Activated CD4-positive, alpha-beta memory T cell treated with anti-CD3 and anti-CD28 coated beads, Interleukin-2, amount 10 ng/mL, durations not matched to agents 7 days and 5 days (primary cell): Measurements from ENCODE around the gene CLDN1. TPM values are rescaled to one million over a fixed set of nuclear protein-coding genes. Genes with fewer than 3 reads are reported as not detected.

Experiments used
- CTCF ChIA-PET: fragments of 350-600 bp; sonication (Branson Sonifier 250); formaldehyde crosslinking; loops from one replicate; lab custom pipeline; 2021; ENCODE audit warnings: antibody characterized with exemption, inconsistent platforms; lab: Charles Lee
- POLR2A ChIA-PET: fragments of 350-600 bp; sonication (Branson Sonifier 250); formaldehyde crosslinking; loops from one replicate; lab custom pipeline; 2021; ENCODE audit warnings: antibody characterized with exemption; lab: Charles Lee
- DNase-seq: peaks from one replicate; pipeline ENCODE4 v3.0.0-alpha.2; 2020
- H3K27ac Mint-ChIP-seq: one replicate; pipeline ENCODE4 v1.8.0; 2021; ENCODE audit warnings: mild to moderate bottlenecking, mixed read lengths
- H3K27me3 Mint-ChIP-seq: one replicate; pipeline ENCODE4 v1.8.0; 2021; ENCODE audit warnings: mixed read lengths
- H3K36me3 Mint-ChIP-seq: one replicate; pipeline ENCODE4 v1.8.0; 2021; ENCODE audit warnings: low read depth, mixed read lengths
- H3K4me1 Mint-ChIP-seq: one replicate; pipeline ENCODE4 v1.8.0; 2021; ENCODE audit warnings: mixed read lengths
- H3K4me3 Mint-ChIP-seq: one replicate; pipeline ENCODE4 v1.8.0; 2021; ENCODE audit warnings: mild to moderate bottlenecking, mixed read lengths
- H3K9me3 Mint-ChIP-seq: one replicate; pipeline ENCODE4 v1.8.0; 2021; ENCODE audit warnings: mixed read lengths
- total RNA-seq, 2 experiments: library from RNA; stranded (reverse); gene quantifications; one replicate each; pipeline ENCODE4 v1.2.3, GENCODE V29; 2021

Gene CLDN1
- total RNA-seq, 2 experiments from 2014 or later = not detected

- POLR2A ChIA-PET = no interaction called here
- Mint-ChIP-seq H3K27me3 (no peaks in the 10 kb centered on the region), H3K27ac (no peak overlapping the region), H3K4me1 (peaks cover 6% of the 10 kb centered on the region), H3K36me3 (no peaks in the 10 kb centered on the region), H3K9me3 (no peaks in the 10 kb centered on the region), H3K4me3 (no peak overlapping the region)
- CTCF ChIA-PET = interaction anchor here (4.1 kb wide), 1 partner anchor 20 kb away, joined by 12 read pairs; the partner anchor contains the start of gene CLDN1
- DNase-seq = no peak
These were observed 19.9 kb downstream of the CLDN1 start for GRCh38 chr3:190302212-190302867.

- Mint-ChIP-seq H3K27ac (no peak overlapping the region), H3K4me1 (peaks cover 6% of the 10 kb centered on the region), H3K9me3 (no peaks in the 10 kb centered on the region), H3K36me3 (no peaks in the 10 kb centered on the region), H3K27me3 (no peaks in the 10 kb centered on the region), H3K4me3 (no peak overlapping the region)
- ChIA-PET POLR2A (no interaction called here), CTCF (interaction anchor here (4.1 kb wide), 1 partner anchor 21 kb away, joined by 12 read pairs; the partner anchor contains the start of gene CLDN1)
- DNase-seq = no peak
These were observed 20.7 kb downstream of the CLDN1 start for GRCh38 chr3:190301591-190301990.

GRCh38 chr3:190299969-190300368, 22.3 kb downstream of the CLDN1 start:
- CTCF ChIA-PET = no interaction called here
- H3K27ac Mint-ChIP-seq = no peak overlapping the region
- H3K4me3 Mint-ChIP-seq = no peak overlapping the region
- H3K36me3 Mint-ChIP-seq = no peaks in the 10 kb centered on the region
- no peaks in the 10 kb centered on the region for H3K9me3 Mint-ChIP-seq
- peaks cover 6% of the 10 kb centered on the region for H3K4me1 Mint-ChIP-seq
- POLR2A ChIA-PET = no interaction called here
- DNase-seq = no peak
- H3K27me3 Mint-ChIP-seq = no peaks in the 10 kb centered on the region

DNA sequence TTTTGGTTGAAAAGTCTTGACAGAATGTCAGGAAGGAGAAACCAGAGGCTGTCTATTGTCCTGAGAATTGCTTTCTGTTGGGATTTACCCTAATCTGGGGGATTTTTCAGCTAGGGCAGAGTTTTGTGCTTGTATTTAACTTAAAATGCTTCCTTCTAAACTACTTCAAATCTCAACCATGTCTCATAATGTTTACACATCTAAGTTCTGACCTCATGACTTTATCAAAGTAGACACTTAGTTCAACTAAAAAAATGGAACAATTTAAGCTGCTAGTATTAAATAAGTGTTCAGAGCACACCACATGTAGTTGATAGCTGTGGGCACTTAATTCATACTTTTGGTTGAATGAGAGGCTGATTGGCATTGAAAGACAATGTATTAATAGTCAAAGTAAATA, 28.2 kb downstream of the CLDN1 start:
- POLR2A ChIA-PET = no interaction called here
- CTCF ChIA-PET = interaction anchor here (1.4 kb wide), 1 partner anchor 28 kb away, joined by 4 read pairs; the partner anchor contains the start of gene CLDN1

GRCh38 chr3:190293621-190294020, 28.6 kb downstream of the CLDN1 start:
- ChIA-PET POLR2A (no interaction called here), CTCF (interaction anchor here (1.4 kb wide), 1 partner anchor 29 kb away, joined by 4 read pairs; the partner anchor contains the start of gene CLDN1)
- Mint-ChIP-seq H3K27ac (no peak overlapping the region), H3K4me1 (no peaks in the 10 kb centered on the region), H3K9me3 (peaks cover 14% of the 10 kb centered on the region), H3K4me3 (no peak overlapping the region), H3K36me3 (no peaks in the 10 kb centered on the region), H3K27me3 (no peaks in the 10 kb centered on the region)
- no peak for DNase-seq

More for the DNA sequence above, 28.2 kb downstream of the CLDN1 start:
- no peak overlapping the region for H3K4me3 Mint-ChIP-seq
- peaks cover 12% of the 10 kb centered on the region for H3K9me3 Mint-ChIP-seq
- no peak overlapping the region for H3K27ac Mint-ChIP-seq
- DNase-seq = no peak
- no peaks in the 10 kb centered on the region for H3K27me3 Mint-ChIP-seq
- H3K4me1 Mint-ChIP-seq = no peaks in the 10 kb centered on the region
- H3K36me3 Mint-ChIP-seq = no peaks in the 10 kb centered on the region

GRCh38 chr3:190291994-190292584, 30.2 kb downstream of the CLDN1 start:
- peaks cover 14% of the 10 kb centered on the region for H3K9me3 Mint-ChIP-seq
- H3K27ac Mint-ChIP-seq = no peak overlapping the region
- no peak overlapping the region for H3K4me3 Mint-ChIP-seq
- ChIA-PET CTCF (no interaction called here), POLR2A (no interaction called here)
- no peaks in the 10 kb centered on the region for H3K4me1 Mint-ChIP-seq
- DNase-seq = no peak
- H3K27me3 Mint-ChIP-seq = no peaks in the 10 kb centered on the region
- no peaks in the 10 kb centered on the region for H3K36me3 Mint-ChIP-seq

DNA sequence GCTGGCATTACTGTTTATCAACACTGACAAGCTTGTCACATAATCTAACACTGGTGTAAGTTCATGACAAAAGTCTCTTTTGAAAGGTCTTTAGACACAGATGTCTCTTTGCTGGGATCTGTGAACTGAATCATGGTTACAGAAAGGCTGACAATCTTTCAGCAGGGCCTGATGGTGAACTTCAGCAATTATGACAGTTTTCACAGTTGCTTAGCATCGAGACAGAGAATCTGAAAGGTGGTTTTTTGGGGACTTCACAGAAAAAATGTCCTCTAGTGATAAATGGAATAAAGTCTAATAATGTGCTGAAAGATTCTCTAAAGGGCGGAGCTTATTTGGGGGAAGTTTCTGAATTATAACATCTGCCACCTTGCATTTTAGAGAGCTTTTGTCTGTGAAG, 32.3 kb downstream of the CLDN1 start:
- Mint-ChIP-seq H3K9me3 (peaks cover 18% of the 10 kb centered on the region), H3K27me3 (no peaks in the 10 kb centered on the region), H3K27ac (no peak overlapping the region), H3K4me1 (no peaks in the 10 kb centered on the region), H3K36me3 (no peaks in the 10 kb centered on the region), H3K4me3 (no peak overlapping the region)
- ChIA-PET CTCF (no interaction called here), POLR2A (no interaction called here)
- DNase-seq = no peak

DNA sequence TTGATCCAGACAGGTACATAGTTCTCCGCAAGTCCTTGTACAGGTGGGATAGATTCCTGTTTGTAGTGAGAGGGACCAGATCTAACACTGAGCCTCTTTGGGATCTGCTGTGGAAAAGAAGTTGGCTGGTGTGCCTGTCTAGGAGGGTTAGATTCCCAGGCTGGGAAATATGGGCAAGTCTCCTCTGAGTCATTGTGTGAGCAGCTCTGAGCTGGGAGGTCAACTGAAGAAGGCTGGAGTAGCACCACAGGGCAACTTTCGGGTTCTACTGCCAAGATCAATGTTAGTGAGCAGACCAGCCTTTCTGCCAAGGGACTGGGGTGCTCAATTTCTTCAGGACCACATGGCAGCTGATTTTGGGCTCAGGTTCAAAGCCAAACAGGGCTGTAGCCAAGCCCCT, 33.4 kb downstream of the CLDN1 start:
- no peaks in the 10 kb centered on the region for H3K4me1 Mint-ChIP-seq
- H3K9me3 Mint-ChIP-seq = peaks cover 18% of the 10 kb centered on the region
- no peak for DNase-seq
- ChIA-PET CTCF (interaction anchor here (0.8 kb wide), 1 partner anchor 34 kb away, joined by 3 read pairs; the partner anchor contains the start of gene CLDN1), POLR2A (no interaction called here)
- H3K27ac Mint-ChIP-seq = no peak overlapping the region
- H3K36me3 Mint-ChIP-seq = no peaks in the 10 kb centered on the region
- H3K4me3 Mint-ChIP-seq = no peak overlapping the region
- no peaks in the 10 kb centered on the region for H3K27me3 Mint-ChIP-seq

DNA sequence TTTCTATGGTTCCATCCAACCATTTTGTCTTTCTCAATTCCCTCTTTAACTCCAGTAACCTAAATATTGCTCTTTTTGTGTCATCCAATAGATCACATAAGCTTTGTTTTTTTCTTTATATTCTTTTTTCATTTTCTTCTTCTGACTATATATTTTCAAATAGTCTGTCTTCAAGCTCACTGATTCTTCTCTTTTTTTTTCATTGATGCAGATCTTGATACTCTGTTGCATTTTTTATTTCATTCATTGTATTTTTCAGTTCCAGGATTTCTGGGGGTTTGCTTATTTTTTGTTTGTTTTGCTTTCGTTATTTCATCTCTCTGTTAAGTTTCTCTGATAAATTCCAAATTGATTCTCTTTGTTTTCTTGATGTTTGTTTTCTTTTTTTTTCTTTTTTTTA, 36.2 kb downstream of the CLDN1 start:
- Mint-ChIP-seq H3K9me3 (peaks cover 16% of the 10 kb centered on the region), H3K4me3 (no peak overlapping the region), H3K36me3 (no peaks in the 10 kb centered on the region), H3K4me1 (no peaks in the 10 kb centered on the region), H3K27me3 (no peaks in the 10 kb centered on the region), H3K27ac (no peak overlapping the region)
- no peak for DNase-seq
- ChIA-PET CTCF (no interaction called here), POLR2A (no interaction called here)

- Mint-ChIP-seq H3K27me3 (no peaks in the 10 kb centered on the region), H3K36me3 (no peaks in the 10 kb centered on the region), H3K9me3 (peaks cover 4% of the 10 kb centered on the region), H3K4me1 (no peaks in the 10 kb centered on the region), H3K4me3 (no peak overlapping the region), H3K27ac (no peak overlapping the region)
- ChIA-PET CTCF (no interaction called here), POLR2A (no interaction called here)
- DNase-seq = no peak
These were observed 40.8 kb downstream of the CLDN1 start for GRCh38 chr3:190281308-190282051.

DNA sequence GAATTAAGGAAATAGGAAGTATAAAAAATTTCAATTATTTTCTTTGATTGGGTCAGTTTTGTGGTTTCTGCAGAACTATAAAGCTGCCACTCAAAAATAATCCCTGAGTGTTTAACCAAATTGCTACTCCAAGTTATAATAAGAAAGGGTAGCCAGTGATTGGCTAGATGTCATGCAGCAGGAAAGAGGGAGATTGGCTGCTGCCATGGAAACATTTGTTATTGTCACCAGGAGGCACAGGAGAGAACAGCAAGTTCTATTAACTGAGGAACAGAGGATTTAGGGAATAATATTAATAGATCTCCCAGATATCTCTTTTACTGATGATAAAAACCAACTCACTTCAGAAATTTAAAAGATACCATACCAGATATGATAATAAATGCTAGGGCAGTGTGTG, 42.6 kb downstream of the CLDN1 start:
- no peak overlapping the region for H3K27ac Mint-ChIP-seq
- no peaks in the 10 kb centered on the region for H3K36me3 Mint-ChIP-seq
- no peak for DNase-seq
- CTCF ChIA-PET = interaction anchor here (1.1 kb wide), 1 partner anchor 43 kb away, joined by 3 read pairs; the partner anchor contains the start of gene CLDN1
- POLR2A ChIA-PET = no interaction called here
- no peaks in the 10 kb centered on the region for H3K4me1 Mint-ChIP-seq
- H3K4me3 Mint-ChIP-seq = no peak overlapping the region
- H3K27me3 Mint-ChIP-seq = no peaks in the 10 kb centered on the region
- H3K9me3 Mint-ChIP-seq = no peaks in the 10 kb centered on the region

DNA sequence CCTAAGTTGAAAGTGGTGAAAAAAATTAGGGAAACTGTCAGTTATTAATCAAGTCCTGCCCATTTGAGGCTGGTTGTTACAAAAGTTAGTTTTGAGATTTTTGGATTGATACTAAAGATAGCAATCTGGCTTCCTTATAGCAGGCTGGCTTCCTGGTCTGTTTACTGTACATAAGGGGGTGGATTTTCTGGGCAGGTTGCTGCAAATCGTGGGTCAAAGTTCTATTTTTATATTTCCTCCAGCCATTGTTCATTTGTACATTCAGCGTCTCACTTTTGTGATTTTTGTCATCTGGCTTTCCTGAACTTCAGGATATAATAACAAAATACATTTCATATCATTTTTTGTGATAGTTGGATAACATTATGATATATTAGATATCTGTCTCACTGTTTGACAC, 49.5 kb downstream of the CLDN1 start:
- Mint-ChIP-seq H3K27me3 (no peaks in the 10 kb centered on the region), H3K4me1 (no peaks in the 10 kb centered on the region), H3K27ac (no peak overlapping the region), H3K36me3 (no peaks in the 10 kb centered on the region), H3K9me3 (no peaks in the 10 kb centered on the region), H3K4me3 (no peak overlapping the region)
- ChIA-PET CTCF (no interaction called here), POLR2A (no interaction called here)
- DNase-seq = no peak

GRCh38 chr3:190269101-190269500, 53.1 kb downstream of the CLDN1 start:
- Mint-ChIP-seq H3K9me3 (no peaks in the 10 kb centered on the region), H3K36me3 (no peaks in the 10 kb centered on the region), H3K27me3 (no peaks in the 10 kb centered on the region), H3K27ac (no peak overlapping the region), H3K4me3 (no peak overlapping the region), H3K4me1 (no peaks in the 10 kb centered on the region)
- CTCF ChIA-PET = no interaction called here
- POLR2A ChIA-PET = no interaction called here
- DNase-seq = no peak
